HG03571 (cell line): ENCODE results near the gene PFN3.
"Not testable (repeated sequence)": the region's sequence is repeated elsewhere in the genome, so short reads cannot be mapped to it uniquely, and the experiment has no call there.

Experiments used
- ATAC-seq: cut with Tn5 transposase; IDR thresholded peaks from one replicate; pipeline ENCODE4 v1.9.1; 2021; ENCODE audit not compliant: unreplicated experiment

The PFN3 gene

GRCh38 chr5:177362292-177362609 is 38.2 kb downstream of the PFN3 start:
- no peak for ATAC-seq

GRCh38 chr5:177361418-177362291 is 38.8 kb downstream of the PFN3 start:
- no peak for ATAC-seq

GRCh38 chr5:177360740-177361139 is 39.7 kb downstream of the PFN3 start:
- ATAC-seq: not testable (repeated sequence)

- no peak for ATAC-seq
Observed at GRCh38 chr5:177359860-177360259, 40.6 kb downstream of the PFN3 start.

DNA sequence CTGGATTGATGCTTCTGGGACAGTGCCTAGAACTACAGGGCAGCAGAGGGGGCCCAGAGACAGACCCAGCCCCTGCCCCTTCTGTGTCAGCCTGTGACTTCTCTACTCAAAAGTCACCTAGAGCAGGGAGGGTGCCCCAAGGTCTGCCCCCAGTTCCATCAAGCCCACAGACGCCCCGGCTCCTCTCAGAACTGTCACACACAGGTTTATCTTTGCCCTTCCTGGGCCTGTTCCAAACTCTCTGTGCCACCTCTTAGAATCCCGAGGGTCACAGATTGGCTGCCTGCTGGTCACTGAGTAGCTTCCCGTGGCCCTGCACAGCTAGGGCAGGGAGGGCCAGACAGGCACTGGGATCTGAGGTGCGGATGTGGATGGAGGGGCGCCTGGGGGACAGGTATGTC is 41.0 kb downstream of the PFN3 start:
- ATAC-seq: no peak

- no peak for ATAC-seq
Observed at GRCh38 chr5:177358370-177358819, 42.1 kb downstream of the PFN3 start.

DNA sequence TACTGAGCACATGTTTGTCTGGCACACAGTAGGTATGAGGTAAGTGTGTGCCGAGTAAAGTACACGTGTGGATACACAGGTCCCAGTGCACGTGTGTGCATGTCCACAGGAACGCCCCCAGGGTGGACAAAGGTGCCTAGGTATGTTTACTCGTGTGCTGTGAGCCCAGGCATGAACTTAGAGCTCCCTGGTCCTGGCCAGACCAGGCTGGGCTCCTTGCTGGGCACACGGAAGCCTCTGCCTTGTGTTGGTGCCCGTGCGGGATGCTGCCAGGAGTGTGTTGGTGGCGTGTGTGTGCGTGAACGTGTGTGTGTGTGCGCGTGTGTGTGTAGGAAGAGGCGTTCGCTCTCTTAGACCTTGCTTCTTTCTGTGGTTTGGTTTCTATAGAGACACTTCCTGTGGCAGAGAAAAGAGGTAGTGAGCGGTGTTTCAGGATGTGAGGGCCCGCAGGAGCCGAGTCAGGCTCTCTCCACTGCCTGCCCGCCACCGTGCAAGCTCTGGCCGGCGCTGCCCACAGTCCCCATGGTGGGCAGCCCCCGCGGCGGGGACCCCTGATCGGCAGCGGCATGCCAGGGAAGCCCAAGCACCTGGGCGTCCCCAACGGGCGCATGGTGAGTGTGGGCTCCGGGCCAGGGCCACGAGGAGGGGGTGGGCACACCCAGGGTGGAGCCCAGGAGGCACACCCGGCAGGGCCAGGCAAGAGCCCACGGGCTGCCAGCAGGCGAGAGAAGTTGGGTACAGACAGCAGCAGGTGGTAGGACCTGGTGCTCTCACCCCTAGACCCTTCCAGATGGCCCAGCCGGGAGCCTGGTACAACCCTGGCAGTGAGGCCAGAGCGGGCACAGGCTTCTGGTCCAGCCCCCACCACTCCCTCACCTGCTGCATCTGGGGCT is 42.8 kb downstream of the PFN3 start, which contains the start of gene RGS14:
TSS of gene RGS14 (plus strand) at position 466 of the 893 bp plus-strand sequence. CDS start at position 567, 101 bp downstream.
- ATAC-seq: peak; percentile 83

DNA sequence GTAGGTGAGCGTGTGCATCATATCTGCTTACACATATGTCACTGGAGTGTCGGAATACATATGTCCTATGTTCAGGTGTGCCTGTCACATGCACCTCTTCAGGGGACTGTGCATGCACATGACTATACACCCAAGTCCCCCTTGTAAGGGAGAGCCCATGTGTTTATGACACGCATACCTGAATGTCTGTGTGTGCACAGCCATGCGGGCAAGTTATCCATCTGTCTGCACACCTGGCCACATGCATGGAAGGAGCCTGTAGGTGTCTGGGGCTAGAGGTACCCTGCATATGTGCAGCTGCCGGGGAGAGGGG is 43.4 kb downstream of the PFN3 start:
- no peak for ATAC-seq

DNA sequence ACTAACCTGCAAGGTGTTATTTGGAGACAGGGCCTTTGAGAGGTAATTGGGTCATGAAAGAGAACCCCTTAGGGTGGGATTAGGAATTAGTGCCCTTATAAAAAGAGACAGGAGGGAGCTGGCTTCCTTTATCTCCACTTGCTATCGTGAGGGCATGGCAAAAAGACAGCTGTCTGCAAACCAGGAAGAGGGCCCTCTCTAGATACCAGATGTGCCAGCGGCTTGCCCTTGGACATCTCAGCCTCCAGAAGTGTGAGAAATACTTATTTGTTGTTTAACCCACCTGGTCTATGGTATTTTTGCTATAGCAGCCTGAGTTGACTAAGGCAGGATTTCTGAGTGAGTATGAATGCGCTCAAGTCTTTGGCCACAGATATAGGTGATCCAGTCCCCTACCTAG is 43.7 kb downstream of the PFN3 start:
- ATAC-seq: no peak

DNA sequence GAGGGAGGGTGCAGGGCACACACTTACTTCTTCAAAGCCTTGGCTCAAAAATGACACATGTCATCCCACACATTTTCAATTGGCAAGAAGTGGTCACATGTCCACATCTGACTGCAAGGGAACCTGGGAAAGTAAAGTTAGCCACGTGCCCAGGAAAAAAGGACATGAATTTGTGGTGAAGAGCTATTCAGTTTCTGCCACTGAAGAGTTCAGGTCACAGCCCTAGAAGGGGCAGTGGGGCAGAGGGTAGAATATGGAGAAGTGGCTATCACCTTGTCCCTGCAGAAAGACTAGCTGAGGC is 44.6 kb downstream of the PFN3 start:
- ATAC-seq: no peak

- no peak for ATAC-seq
Observed at GRCh38 chr5:177355162-177355867, 45.1 kb downstream of the PFN3 start.

- ATAC-seq: no peak
Observed at GRCh38 chr5:177354711-177355110, 45.8 kb downstream of the PFN3 start.

- no peak for ATAC-seq
Observed at GRCh38 chr5:177354256-177354655, 46.2 kb downstream of the PFN3 start.

GRCh38 chr5:177353093-177353492 is 47.4 kb downstream of the PFN3 start:
- no peak for ATAC-seq

- ATAC-seq: peak; percentile 94
Observed at GRCh38 chr5:177351392-177352329, 48.8 kb downstream of the PFN3 start, which contains the start of gene LMAN2. LMAN2 (minus strand) TSS chr5:177351668; CDS start chr5:177351647, 21 bp downstream.

GRCh38 chr5:177350776-177351391 is 49.6 kb downstream of the PFN3 start:
- no peak for ATAC-seq
